Measurements from ENCODE around the gene PANK2.
"Not testable (repeated sequence)": the region's sequence is repeated elsewhere in the genome, so short reads cannot be mapped to it uniquely, and the experiment has no call there.

Gene PANK2

DNA sequence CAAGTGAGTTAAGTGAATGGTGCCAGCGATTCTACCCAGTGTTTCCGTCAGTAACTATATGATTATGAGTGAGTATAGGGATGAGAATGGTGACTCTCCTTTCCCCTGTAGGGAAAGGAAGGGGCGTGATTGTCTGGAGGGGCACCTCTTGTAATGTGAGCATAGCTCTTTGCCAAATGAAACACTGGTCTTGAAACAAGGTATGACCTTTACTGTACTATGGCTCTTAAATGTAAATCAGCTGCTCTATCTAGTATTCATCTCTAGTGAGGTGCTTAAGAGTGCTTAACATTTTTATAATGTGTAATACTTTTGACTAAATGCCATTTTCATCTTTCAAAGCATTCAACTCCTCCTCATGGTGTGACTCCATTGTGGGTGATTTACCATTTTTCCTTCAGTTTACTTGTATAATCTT is 11.0 kb downstream of the PANK2 start:
- in situ Hi-C loops (cut with MboI; ENCODE audit: low sequenced_read_pairs): no loop called here

DNA sequence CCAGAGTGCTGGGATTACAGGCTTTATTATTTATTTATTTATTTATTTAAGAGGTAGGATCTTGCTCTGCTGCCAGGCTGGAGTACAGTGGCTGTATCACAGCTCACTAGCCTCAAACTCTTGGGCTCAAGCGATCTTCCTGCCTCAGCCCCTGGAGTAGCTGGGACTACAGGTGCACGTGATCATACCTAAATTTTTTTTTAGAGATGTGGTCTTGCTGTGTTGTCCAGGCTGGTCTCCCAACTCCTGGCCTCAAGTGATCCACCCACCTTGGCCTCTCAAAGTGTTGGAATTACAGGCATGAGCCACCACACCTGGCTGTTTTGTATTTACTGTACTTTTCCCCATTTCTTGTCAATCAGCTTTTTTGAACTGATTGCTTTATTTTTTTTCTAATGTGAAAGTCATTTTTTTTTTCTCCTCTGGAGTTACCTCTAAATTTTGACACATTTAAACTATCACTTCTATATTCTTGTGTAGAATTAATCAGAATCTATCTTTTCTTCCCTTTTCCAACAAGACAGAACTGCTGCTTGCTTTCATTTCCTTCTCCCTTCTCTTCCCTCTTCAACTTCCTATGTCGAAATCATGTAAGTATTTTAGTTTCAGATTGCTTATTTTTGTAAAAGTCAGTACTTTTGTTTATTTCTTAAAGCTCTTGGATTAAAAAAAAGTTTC is 12.0 kb downstream of the PANK2 start:
- in situ Hi-C loops (cut with MboI; ENCODE audit: low sequenced_read_pairs): no loop called here

DNA sequence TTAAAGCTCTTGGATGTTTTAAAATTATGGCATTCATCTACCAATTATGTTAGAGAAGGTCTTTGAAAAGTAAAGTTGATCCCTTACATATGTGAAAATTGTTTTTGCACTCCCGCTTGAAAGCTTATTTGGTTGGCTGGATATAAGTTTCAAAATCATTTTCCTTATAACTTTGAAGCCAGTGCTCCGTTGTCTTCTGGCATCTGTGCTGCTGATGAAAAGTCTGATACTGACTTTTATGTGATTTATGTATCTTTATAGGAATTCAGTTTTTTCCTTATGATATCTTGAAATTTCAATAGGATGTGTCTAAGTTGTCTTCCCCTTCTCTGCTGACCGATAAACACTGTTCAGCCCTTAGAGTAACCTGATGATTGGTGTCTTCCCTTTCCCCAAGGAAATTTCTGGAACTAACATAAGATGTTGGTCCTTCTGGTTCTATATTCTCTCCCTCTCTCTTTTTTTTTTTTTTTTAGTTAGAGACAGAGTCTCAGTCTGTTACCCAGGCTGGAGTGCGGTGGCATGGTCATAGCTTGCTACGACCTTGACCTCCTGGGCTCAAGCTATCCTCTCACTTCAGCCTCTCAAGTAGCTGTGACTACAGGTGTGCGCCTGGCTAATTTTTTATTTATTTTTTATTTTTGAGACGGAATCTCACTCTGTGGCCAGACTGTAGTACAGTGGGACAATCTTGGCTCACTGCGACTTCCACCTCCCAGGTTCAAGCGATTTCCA is 12.7 kb downstream of the PANK2 start:
- in situ Hi-C loops (cut with MboI; ENCODE audit: low sequenced_read_pairs): no loop called here

DNA sequence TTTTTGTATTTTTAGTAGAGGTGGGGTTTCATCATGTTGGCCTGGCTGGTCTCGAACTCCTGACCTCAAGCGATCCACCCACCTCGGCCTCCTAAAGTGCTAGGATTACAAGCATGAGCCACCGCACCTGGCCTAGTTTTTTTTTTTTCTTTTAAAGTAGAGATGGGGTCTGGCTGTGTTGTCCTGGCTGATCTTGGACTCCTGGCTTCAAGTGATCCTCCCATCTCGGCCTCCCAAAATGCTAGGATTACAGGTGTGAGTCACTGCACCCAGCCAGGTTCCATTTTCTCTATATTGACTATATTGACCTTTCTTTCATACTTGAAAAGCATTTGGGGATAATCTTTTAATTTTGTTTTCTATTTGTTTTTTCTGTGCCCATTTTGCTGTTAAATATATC is 13.3 kb downstream of the PANK2 start:
- in situ Hi-C loops (cut with MboI; ENCODE audit: low sequenced_read_pairs): no loop called here

DNA sequence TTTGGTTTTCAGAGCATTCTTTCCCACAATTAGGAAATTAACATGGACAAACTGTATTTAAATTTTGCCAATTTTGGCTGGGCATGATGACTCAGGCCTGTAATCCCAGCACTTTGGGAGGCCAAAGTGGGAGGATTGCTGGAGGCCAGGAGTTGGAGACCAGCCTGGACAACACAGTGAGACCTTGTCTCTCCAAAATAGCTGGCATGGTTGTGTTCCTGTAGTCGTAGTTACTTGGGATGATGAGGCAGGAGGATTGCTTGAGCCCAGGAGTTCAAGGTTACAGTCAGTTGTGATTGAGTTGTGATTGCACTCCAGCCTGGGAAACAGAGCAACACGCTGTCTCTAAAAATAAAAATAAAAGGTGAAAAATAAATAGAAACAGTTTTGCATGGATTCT is 15.0 kb downstream of the PANK2 start:
- in situ Hi-C loops (cut with MboI; ENCODE audit: low sequenced_read_pairs): no loop called here

DNA sequence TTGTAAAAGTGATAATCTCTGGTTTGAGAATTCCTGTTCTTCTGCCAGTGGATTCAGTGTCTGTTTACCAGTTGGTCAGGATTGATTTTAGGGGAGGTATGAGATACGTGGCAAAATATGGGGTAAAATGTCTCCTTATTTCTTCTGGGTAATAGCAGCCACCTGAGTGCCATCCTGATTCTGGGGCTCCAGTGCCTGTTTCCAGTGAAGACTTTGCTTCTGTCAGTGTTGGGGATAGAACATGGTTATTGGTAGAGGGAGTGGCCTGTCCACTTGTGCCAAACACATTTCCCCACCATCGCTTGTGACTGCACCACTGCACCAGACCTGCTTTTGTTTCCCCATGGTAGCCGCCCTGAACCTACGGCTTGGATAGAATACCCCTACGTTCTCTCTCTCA is 15.7 kb downstream of the PANK2 start:
- in situ Hi-C loops (cut with MboI; ENCODE audit: low sequenced_read_pairs): no loop called here

DNA sequence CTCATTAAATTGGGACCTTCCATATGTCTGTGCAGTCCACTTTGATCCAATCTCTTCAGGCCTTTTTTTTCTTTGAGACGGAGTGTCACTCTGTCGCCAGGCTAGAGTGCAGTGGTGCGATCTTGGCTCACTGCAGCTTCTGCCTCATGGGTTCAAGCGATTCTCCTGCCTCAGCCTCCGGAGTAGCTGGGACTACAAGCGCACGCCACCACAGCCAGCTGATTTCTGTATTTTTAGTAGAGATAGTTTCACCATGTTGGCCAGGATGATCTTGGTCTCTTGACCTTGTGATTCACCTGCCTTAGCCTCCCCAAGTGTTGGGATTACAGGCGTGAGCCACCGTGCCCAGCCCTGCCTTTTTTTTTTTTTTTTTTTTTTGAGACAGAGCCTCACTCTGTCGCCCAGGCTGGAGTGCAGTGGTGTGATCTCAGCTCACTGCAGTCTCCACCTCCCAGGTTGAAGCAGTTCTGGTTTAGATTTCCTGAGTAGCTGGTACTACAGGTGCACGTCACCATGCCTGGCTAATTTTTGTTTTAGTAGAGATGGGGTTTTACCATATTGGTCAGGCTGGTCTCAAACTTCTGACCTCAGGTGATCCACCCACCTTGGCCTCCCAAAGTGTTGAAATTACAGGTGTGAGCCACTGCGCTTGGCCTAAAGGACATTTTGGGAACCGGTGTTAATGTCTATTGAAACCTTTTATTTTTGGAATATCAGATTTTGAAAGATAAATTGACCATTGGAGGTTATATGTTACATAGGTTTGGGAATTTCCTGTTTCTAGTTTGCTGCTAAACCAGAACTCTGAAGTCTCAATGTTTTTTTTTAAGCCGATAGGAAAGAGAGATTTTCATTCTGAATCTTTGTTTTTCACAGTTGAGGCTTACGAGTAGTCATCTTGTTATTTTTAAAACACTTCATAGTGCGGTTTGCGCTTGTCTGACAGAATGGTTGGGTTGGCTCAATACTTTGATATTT is 17.8 kb downstream of the PANK2 start:
- in situ Hi-C loops (cut with MboI; ENCODE audit: low sequenced_read_pairs): not testable (repeated sequence)

DNA sequence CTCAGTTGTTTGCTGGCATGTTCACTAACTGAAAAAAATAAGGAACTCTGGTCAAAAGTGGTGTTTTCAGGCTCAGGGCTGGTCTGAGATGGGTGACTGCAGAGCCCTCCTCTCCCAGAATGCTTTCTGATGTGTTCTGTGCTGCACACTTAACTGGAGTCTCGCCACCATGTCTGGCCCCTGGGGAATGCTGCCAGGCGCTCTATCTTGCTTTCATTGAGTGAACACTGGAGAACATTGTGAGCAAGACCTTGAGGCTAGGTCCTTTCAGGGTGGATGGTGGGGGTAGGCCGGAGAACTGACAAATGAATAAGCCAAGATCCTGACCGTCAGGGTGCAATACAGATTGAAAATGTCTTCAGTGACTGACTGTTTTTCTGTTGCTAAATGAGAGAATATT is 19.5 kb downstream of the PANK2 start:
- in situ Hi-C loops (cut with MboI; ENCODE audit: low sequenced_read_pairs): no loop called here

DNA sequence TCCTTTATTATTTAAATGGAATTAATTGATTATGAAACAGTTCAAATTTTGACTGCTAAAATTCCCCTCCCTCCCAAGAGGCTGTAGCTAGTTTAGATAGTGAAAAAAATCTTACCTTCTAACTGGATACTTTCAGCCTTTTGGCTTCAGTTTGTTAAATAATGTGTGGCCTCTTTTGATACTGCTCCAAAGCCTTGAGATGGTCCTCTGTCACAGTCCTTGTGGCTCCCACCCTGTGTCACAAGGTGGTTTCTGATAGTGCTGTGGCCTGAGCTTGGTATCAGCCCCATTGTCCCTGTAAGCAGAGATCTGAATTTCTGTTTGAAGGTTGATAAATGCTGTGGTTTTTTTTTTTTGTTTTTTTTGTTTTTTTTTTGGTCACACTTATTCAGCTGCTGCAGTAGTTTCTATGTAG is 20.8 kb downstream of the PANK2 start:
- in situ Hi-C loops (cut with MboI; ENCODE audit: low sequenced_read_pairs): no loop called here

DNA sequence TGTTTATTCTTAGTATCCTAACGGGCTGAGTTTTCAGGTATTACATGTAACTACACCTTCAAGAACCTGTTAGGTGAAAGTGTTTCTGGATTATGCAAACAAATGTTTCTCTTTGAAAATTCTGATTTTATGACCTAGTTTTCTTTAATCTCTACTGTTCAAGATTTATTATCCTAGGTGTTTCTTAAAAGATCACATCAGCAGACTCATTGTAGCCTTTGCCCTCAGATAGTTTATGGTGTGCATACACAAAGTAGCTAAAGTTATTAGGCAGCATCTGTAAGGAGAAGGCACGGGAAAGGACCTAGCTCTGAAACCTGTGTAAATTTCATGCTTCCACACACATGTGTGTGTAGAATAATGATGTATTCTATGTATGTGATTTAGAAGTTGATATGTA is 21.7 kb downstream of the PANK2 start:
- in situ Hi-C loops (cut with MboI; ENCODE audit: low sequenced_read_pairs): no loop called here

DNA sequence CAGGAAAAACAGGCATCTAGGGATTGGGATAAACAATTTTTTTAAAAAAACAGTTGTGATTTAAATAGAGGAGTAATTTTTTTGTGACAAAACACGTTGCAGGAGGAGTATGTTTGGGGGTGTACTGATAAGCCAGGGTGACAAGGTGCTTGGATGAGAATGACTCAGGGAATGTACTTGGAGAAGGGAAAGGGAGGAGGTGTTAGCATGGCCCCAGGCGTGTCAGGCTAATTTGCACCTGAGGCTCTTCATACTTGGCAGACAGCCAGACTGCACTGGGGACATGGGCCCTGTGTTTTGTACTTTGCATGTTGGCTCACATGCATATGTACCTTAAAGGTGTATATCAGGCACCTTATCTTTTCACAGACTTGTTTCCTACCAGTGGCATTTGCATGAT is 22.8 kb downstream of the PANK2 start:
- in situ Hi-C loops (cut with MboI; ENCODE audit: low sequenced_read_pairs): no loop called here

DNA sequence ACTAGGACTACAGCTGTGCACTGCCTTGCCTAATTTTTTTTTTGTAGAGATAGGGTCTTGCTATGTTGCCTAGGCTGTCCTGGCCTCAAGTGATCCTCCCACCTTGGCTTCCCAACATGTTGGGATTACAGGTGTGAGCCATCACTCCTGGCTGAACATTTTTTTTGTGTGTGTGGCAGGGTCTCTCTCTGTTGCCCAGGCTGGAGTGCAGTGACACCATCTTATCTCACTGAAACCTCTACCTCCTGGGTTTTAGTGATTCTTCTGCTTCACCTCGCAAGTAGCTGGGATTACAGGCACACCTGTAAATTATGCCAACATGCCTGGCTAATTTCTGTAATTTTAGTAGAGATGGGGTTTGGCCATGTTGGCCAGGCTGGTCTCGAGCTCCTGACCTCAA is 25.3 kb downstream of the PANK2 start:
- in situ Hi-C loops (cut with MboI; ENCODE audit: low sequenced_read_pairs): no loop called here

DNA sequence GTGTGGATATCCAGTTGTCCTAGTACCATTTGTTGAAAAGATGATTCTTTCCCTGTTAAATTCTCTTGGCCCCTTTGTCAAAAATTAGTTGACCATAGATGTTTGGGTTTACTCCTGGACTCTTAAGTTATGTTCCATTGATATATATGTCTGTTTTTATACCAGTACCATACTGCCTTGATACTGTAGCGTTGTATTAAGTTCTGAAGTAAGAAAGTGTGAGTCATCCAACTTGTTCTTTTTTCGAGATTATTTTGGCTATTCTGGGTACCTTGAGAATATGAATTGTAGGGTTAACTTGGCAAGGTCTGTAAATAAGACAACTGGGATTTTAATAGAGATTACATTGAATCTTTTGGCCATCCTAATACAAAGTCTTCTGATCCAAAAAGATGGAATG is 26.5 kb downstream of the PANK2 start:
- in situ Hi-C loops (cut with MboI; ENCODE audit: low sequenced_read_pairs): no loop called here

DNA sequence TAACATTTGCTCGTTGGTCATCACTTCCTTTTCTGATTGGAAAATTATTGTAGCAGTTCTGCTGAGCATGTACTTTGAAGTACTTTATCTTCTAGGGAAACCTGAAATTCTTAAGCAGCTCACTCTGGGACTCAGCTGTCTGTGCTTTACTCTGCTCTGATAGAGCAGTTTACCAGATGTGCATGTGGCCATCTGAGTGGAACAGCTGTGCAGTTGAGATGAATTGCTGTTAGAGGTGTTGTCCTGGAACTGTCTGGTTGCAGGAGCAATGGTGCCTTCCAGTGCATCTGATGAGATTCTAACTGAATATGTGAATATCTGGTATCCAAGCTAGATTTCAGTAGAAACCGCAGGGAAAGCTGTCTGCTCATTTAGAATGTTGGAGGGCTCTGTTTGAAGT is 27.2 kb downstream of the PANK2 start:
- in situ Hi-C loops (cut with MboI; ENCODE audit: low sequenced_read_pairs): no loop called here

DNA sequence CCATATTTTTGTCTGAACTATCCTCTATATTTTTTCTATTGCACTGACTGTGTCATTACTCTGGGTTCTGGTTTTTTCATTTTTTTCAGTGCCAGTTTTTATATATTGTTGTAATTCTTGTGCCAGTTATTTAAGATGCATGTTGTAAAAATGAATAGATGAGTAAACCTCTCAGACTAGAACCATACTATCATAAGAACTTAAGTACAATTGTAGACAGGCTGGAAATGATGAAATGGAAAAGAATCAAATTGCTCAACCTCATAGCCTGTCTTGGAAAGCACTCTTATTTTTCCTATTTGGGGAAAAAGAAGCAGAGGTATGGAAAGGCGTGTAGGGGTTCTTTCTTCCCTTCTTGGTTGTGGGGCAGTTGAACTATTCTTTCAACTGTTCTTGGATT is 30.2 kb downstream of the PANK2 start:
- in situ Hi-C loops (cut with MboI; ENCODE audit: low sequenced_read_pairs): no loop called here

DNA sequence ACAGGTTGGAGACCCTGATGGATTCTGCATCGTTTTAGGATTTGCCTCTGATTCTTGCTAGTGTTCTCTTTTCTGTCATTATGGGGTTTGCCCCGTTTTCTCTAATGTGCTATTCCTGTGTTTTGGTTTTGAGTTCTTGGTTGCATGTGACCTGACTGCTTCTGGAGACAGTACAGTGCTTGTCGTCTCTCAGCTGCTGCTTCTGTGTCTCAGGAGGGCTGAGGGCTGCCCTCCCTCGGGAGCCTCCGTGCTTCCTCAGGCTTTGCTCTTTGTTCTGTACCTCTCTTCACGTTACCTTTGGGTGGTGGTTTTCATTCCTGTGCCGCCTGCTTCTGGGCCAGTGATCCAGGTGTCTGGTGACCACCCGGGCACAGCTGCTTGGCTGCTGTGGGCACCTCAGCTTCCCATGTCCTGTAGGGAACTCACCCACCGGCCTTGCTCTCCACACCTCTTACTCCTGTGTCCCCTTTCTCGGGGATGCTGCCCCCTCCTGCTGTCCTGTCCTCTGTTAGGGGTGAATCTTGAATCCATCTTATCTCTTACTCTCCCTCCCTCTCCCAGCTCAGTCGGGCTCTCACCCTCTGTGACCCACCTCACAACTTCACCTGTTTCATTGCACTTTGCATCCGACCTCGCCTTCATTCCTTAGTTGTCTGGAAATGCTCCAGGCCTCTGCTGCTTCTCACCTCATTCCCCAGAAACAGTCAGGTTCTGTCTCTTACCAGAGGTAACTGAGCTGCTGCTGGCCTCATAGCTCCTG is 33.2 kb downstream of the PANK2 start:
- in situ Hi-C loops (cut with MboI; ENCODE audit: low sequenced_read_pairs): no loop called here

DNA sequence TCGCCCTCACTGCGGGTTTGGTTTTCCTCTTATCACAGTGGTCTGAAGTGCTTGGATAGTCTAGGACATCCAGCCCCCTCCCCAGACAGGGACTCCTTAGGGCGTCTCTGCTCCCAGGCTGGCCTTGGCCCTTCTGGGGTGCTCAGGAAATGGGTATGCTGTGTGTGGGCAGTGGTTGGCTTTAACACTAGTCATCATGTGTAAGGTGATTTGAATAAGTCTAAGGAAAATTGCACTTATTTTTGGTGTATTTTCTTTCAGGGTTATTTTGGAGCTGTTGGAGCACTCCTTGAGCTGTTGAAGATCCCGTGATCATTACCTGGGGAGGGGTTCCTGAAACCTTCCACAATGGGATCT is 33.8 kb downstream of the PANK2 start:
- in situ Hi-C loops (cut with MboI; ENCODE audit: low sequenced_read_pairs): no loop called here

DNA sequence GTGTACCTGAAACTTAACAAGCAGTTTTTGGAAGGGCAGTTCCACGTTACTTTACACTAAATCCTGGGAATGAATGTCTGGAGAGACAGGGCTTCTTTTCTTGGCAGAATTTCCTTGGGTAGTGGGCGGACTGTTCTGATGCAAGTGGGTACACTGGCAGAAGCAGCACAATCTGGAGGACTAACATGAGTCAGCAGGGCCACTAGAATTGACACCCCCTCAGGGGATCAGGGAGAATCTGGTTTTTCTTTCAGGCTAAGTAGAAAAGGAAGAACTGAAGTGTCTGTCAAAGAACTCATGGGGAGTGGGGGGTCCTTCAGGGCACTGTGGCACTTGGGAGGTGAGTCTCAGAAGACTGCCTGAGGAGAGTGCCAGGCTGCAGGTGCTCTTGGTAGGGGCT is 34.6 kb downstream of the PANK2 start:
- in situ Hi-C loops (cut with MboI; ENCODE audit: low sequenced_read_pairs): no loop called here

DNA sequence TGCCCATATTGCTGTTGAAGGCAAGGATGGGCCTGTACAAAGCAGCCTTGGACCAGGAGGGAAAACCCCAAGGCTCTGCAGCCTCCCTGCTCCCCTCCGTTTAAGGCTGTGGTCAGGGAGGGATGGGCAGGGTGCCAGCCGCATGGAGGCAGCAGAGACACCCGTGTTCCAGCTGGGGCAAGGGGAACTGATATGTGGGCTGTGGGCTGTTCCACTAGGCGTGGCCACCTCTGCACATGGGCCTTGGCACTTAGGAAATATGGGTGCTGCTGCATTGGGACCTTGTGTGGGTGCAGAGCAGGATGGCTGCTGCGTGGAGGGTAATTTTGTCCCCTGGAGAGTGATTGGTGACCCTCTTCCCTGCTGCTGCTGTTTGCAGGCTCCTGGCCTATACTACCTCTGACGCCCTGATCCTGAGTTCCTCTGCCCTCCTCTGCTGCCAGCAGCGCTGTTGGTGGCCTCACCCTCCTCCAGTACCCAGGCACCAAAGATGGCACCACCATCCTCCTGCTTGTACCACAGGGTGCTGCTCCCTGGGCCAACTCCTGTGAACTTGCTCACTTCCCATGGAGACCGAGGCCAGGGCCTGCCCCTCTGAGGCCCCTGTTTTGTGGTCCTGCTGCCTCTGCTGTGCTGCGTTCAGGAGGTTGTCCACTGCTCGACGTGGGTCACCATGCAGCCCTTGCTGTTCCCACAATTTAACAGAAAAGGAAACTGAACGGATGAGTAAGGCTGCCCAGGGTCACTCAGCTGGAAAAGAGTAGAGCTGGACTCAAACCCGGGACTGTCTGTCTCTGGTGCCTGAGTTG is 35.3 kb downstream of the PANK2 start:
- in situ Hi-C loops (cut with MboI; ENCODE audit: low sequenced_read_pairs): no loop called here

DNA sequence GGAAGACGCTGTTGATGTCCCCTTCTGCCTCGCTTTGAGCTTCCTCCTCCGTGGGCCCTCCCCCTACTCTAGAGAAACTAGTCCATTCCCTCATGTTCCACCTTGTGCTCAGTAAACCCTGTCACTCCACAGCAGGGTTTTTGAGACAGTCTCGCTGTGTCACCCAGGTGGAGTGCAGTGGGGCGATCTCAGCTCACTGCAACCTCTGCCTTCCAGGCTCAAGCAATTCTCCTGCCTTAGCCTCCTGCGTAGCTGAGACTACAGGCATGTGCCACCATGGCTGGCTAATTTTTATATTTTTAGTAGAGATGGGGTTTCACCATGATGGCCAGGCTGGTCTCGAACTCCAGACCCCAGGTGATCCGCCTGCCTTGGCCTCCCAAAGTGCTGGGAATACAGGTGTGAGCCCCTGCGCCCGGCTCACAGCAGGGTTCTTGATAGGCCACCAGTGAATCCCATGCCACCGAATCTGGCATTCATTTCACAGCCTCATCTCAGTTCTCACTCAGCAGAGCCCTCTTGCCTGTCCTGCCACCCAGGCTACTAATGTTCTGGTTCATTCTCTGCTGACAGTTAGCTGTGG is 36.0 kb downstream of the PANK2 start:
- in situ Hi-C loops (cut with MboI; ENCODE audit: low sequenced_read_pairs): no loop called here

All from hTERT RPE-1 (cell line).